Keratinocyte (primary cell): ENCODE results near the gene CCNK. TPM values are rescaled to one million over a fixed set of nuclear protein-coding genes. Genes with fewer than 3 reads are reported as not detected.

ENCODE experiments used
- DNase-seq: peaks from one replicate; pipeline ENCODE4 v3.0.0-alpha.2; 2011; ENCODE audit warnings: low read depth, missing footprints, low spot score
- FAIRE-seq: peaks from 2 replicates; lab custom pipeline; 2011; peaks lifted over from hg19 to GRCh38; lab: Jason Lieb, UNC
- H2AFZ ChIP-seq: 2 replicates; pipeline ENCODE4 v1.6.0; 2012; ENCODE audit warnings: low read length, control low read depth, inconsistent platforms; ENCODE audit not compliant: control insufficient read depth
- H3K27ac ChIP-seq: 2 replicates; pipeline ENCODE4 v1.5.1; 2011; ENCODE audit warnings: low read length; ENCODE audit not compliant: control insufficient read depth, insufficient read depth
- H3K27me3 ChIP-seq: 3 replicates; pipeline ENCODE4 v1.6.0; 2011; ENCODE audit warnings: low read length; ENCODE audit not compliant: control insufficient read depth, insufficient read depth; ENCODE audit errors: extremely low read depth
- H3K36me3 ChIP-seq, 2 experiments: 2 replicates in 1 of 2; 3 replicates in 1 of 2; pipeline ENCODE4 v1.5.1; 2011; ENCODE audit warnings: low read length in 2 of 2, mild to moderate bottlenecking in 1 of 2; ENCODE audit not compliant: control insufficient read depth in 2 of 2, insufficient read depth in 2 of 2; ENCODE audit errors: extremely low read depth in 1 of 2
- H3K4me1 ChIP-seq: 3 replicates; pipeline ENCODE4 v1.5.1; 2011; ENCODE audit warnings: low read length; ENCODE audit not compliant: control insufficient read depth, insufficient read depth; ENCODE audit errors: extremely low read depth
- H3K4me2 ChIP-seq: 3 replicates; pipeline ENCODE4 v1.6.0; 2011; ENCODE audit warnings: low read depth, low read length; ENCODE audit not compliant: control insufficient read depth, insufficient read depth; ENCODE audit errors: extremely low read depth
- H3K4me3 ChIP-seq, 3 experiments: fragments of 200-600 bp in 1 of 3; sonication (generic) in 1 of 3; 2 replicates in 2 of 3; 3 replicates in 1 of 3; pipeline ENCODE4 v1.5.1; 2011 to 2016; ENCODE audit warnings: low read length in 3 of 3, mild to moderate bottlenecking in 3 of 3, control low read depth in 2 of 3, inconsistent platforms in 1 of 3, low read depth in 1 of 3, mixed read lengths in 1 of 3, mixed run types in 1 of 3, moderate library complexity in 1 of 3; ENCODE audit not compliant: control insufficient read depth in 2 of 3, insufficient read depth in 2 of 3; ENCODE audit errors: extremely low read depth in 1 of 3
- H3K79me2 ChIP-seq: 2 replicates; pipeline ENCODE4 v1.6.0; 2012; ENCODE audit warnings: low read length; ENCODE audit not compliant: control insufficient read depth, insufficient read depth
- H3K9ac ChIP-seq: 3 replicates; pipeline ENCODE4 v1.6.0; 2011; ENCODE audit warnings: low read length; ENCODE audit not compliant: control insufficient read depth, insufficient read depth; ENCODE audit errors: extremely low read depth
- H3K9me1 ChIP-seq: 3 replicates; pipeline ENCODE4 v1.6.0; 2011; ENCODE audit warnings: low read length; ENCODE audit not compliant: control insufficient read depth, insufficient read depth; ENCODE audit errors: extremely low read depth
- H3K9me3 ChIP-seq: 2 replicates; pipeline ENCODE4 v1.5.1; 2012; ENCODE audit warnings: low read depth, low read length; ENCODE audit not compliant: control insufficient read depth
- H4K20me1 ChIP-seq: 3 replicates; pipeline ENCODE4 v1.6.0; 2011; ENCODE audit warnings: low read length; ENCODE audit not compliant: control insufficient read depth, insufficient read depth; ENCODE audit errors: extremely low read depth
- CTCF ChIP-seq, 3 experiments: IDR thresholded peaks in 1 of 3; conservative IDR thresholded peaks in 1 of 3; optimal IDR thresholded peaks in 1 of 3; 2 replicates in 2 of 3; 3 replicates in 1 of 3; pipeline versions ENCODE3 to v1.5.1; 2011; ENCODE audit warnings: low read length in 3 of 3, mild to moderate bottlenecking in 3 of 3, moderate library complexity in 2 of 3, control low read depth in 1 of 3, inconsistent platforms in 1 of 3; ENCODE audit not compliant: insufficient read depth in 2 of 3; ENCODE audit errors: extremely low read depth in 1 of 3
- EZH2 ChIP-seq: IDR thresholded peaks from one replicate; pipeline ENCODE4 v1.6.1; 2012; ENCODE audit warnings: inconsistent platforms, mild to moderate bottlenecking, low read length, moderate library complexity
- dilution Hi-C: fragments of 300-500 bp; cut with MboI; formaldehyde crosslinking; loops from one replicate; pipeline ENCODE4 v1.7.0; 2020; ENCODE audit warnings: low sequenced_read_pairs; ENCODE audit not compliant: extremely low pct_ligation_motif_present
- polyA plus RNA-seq, 5 experiments: library from polyadenylated mRNA; depleted of rRNA in 3 of 5; stranded (reverse) in 3 of 5; stranded (forward) in 1 of 5; unstranded in 1 of 5; fragments of >200 nt; gene quantifications; 1 replicate in 1 of 5; 2 replicates in 3 of 5; 3 replicates in 1 of 5; pipeline versions ENCODE4 v1.2.1 to v1.2.3, GENCODE V29; 2011 to 2012; ENCODE audit warnings: missing spikeins in 2 of 5, low read depth in 1 of 5, low replicate concordance in 1 of 5

Gene CCNK
- polyA plus RNA-seq, 1 donor (not counting 4 experiments of a cell fraction or from before 2014, with no cell fraction given): 12.8 TPM

GRCh38 chr14:99462210-99462609 lies 19.0 kb upstream of the CCNK start:
- no peak overlapping the region for H3K4me3 ChIP-seq
- DNase-seq (no peak), FAIRE-seq (peak; percentile 81)
- no peaks in the 10 kb centered on the region for H4K20me1 ChIP-seq
- H3K4me1 ChIP-seq: peaks cover 26% of the 10 kb centered on the region
- dilution Hi-C loops: no loop called here
- H2AFZ ChIP-seq: no peak overlapping the region
- no peaks in the 10 kb centered on the region for H3K27me3 ChIP-seq
- peaks cover 9 to 31% of the 10 kb centered on the region in 2 experiments for H3K36me3 ChIP-seq
- H3K9me3 ChIP-seq: no peaks in the 10 kb centered on the region
- H3K4me2 ChIP-seq: no peak overlapping the region
- no peak overlapping the region for H3K9ac ChIP-seq
- peaks cover 12% of the 10 kb centered on the region for H3K79me2 ChIP-seq
- H3K9me1 ChIP-seq: no peaks in the 10 kb centered on the region
- no peak overlapping the region for H3K27ac ChIP-seq
- no peak for TF ChIP-seq EZH2
- no peak for TF ChIP-seq CTCF (optimal IDR thresholded peaks at IDR 0.05 in 1 of 3, IDR thresholded peaks at IDR 0.05 in 1 of 3, conservative IDR thresholded peaks at IDR 0.05 in 1 of 3; ENCODE audit: extremely low read depth in 1 of 3, insufficient read depth in 2 of 3, low read length in 3 of 3)

GRCh38 chr14:99463974-99464373 lies 17.2 kb upstream of the CCNK start:
- H3K4me2 ChIP-seq: no peak overlapping the region
- TF ChIP-seq EZH2 (no peak), CTCF (optimal IDR thresholded peaks at IDR 0.05 in 1 of 3, IDR thresholded peaks at IDR 0.05 in 1 of 3, conservative IDR thresholded peaks at IDR 0.05 in 1 of 3; ENCODE audit: extremely low read depth in 1 of 3, insufficient read depth in 2 of 3, low read length in 3 of 3) (no peak)
- no peaks in the 10 kb centered on the region for H4K20me1 ChIP-seq
- peaks cover 30% of the 10 kb centered on the region for H3K79me2 ChIP-seq
- FAIRE-seq (no peak), DNase-seq (no peak)
- H3K4me3 ChIP-seq: no peak overlapping the region
- H3K36me3 ChIP-seq: peaks cover 8 to 32% of the 10 kb centered on the region in 2 experiments
- H3K9me1 ChIP-seq: no peaks in the 10 kb centered on the region
- no peak overlapping the region for H3K9ac ChIP-seq
- dilution Hi-C loops: no loop called here
- H3K4me1 ChIP-seq: peaks cover 26% of the 10 kb centered on the region
- H3K9me3 ChIP-seq: no peaks in the 10 kb centered on the region
- no peak overlapping the region for H3K27ac ChIP-seq
- H2AFZ ChIP-seq: no peak overlapping the region
- H3K27me3 ChIP-seq: no peaks in the 10 kb centered on the region
